HepG2 (cell line): ENCODE data around the gene ABHD11. TPM values are rescaled to one million over a fixed set of nuclear protein-coding genes. Genes with fewer than 3 reads are reported as not detected.

Experiments
- GATAD2A ChIP-seq: IDR thresholded peaks from 2 replicates; pipeline ENCODE4 v1.6.1; 2016
- HES4 ChIP-seq: sonication (generic); formaldehyde crosslinking; IDR thresholded peaks from 2 replicates; pipeline ENCODE4 v1.9.0; 2021; ENCODE audit warnings: mild to moderate bottlenecking, missing genetic modification reagents, borderline replicate concordance
- HIC2 ChIP-seq: sonication (generic); formaldehyde crosslinking; IDR thresholded peaks from 2 replicates; pipeline ENCODE4 v1.9.0; 2022; ENCODE audit warnings: low read depth, missing genetic modification reagents
- MYNN ChIP-seq: sonication (generic); formaldehyde crosslinking; IDR thresholded peaks from 2 replicates; pipeline ENCODE4 v1.4.0; 2020; ENCODE audit warnings: mild to moderate bottlenecking, low read depth, missing genetic modification reagents
- PRDM10 ChIP-seq: sonication (generic); formaldehyde crosslinking; IDR thresholded peaks from 2 replicates; pipeline ENCODE4 v1.4.0; 2020; ENCODE audit warnings: low read depth, missing genetic modification reagents
- RXRB ChIP-seq: IDR thresholded peaks from 2 replicates; pipeline ENCODE4 v1.6.1; 2016; ENCODE audit warnings: borderline replicate concordance, missing genetic modification reagents, missing compliant biosample characterization
- SP4 ChIP-seq: sonication (generic); formaldehyde crosslinking; IDR thresholded peaks from 2 replicates; pipeline ENCODE4 v1.8.1; 2023; ENCODE audit warnings: mild to moderate bottlenecking, missing genetic modification reagents
- SPEN ChIP-seq: sonication (generic); formaldehyde crosslinking; IDR thresholded peaks from 2 replicates; pipeline ENCODE4 v1.5.1; 2020; ENCODE audit warnings: low read depth, mild to moderate bottlenecking, missing genetic modification reagents
- TOE1 ChIP-seq: sonication (generic); formaldehyde crosslinking; IDR thresholded peaks from 2 replicates; pipeline ENCODE4 v1.4.0; 2020; ENCODE audit warnings: mild to moderate bottlenecking, missing genetic modification reagents
- ZGPAT ChIP-seq: IDR thresholded peaks from 2 replicates; pipeline ENCODE4 v1.6.1; 2016; ENCODE audit warnings: mild to moderate bottlenecking
- ZNF280B ChIP-seq: sonication (generic); formaldehyde crosslinking; IDR thresholded peaks from 2 replicates; pipeline ENCODE4 v1.5.0; 2020; ENCODE audit warnings: missing genetic modification reagents, mild to moderate bottlenecking, borderline replicate concordance
- ZNF362 ChIP-seq: sonication (generic); formaldehyde crosslinking; IDR thresholded peaks from 2 replicates; pipeline ENCODE4 v1.4.0; 2020; ENCODE audit warnings: missing genetic modification reagents, mild to moderate bottlenecking, borderline replicate concordance
- ZNF510 ChIP-seq: sonication (generic); formaldehyde crosslinking; IDR thresholded peaks from 2 replicates; pipeline ENCODE4 v1.4.0; 2020; ENCODE audit warnings: low read depth, mild to moderate bottlenecking, missing genetic modification reagents
- ZNF614 ChIP-seq: IDR thresholded peaks from 2 replicates; pipeline ENCODE4 v1.6.1; 2018; ENCODE audit warnings: missing biosample characterization, missing genetic modification reagents, inconsistent platforms, borderline replicate concordance
- ZNF652 ChIP-seq: IDR thresholded peaks from 2 replicates; pipeline ENCODE4 v1.6.1; 2016; ENCODE audit warnings: low read depth, borderline replicate concordance
- ZNF788 ChIP-seq: sonication (generic); formaldehyde crosslinking; IDR thresholded peaks from 2 replicates; pipeline ENCODE4 v1.5.0; 2020; ENCODE audit warnings: mild to moderate bottlenecking, missing genetic modification reagents, borderline replicate concordance
- ZSCAN9 ChIP-seq: IDR thresholded peaks from 2 replicates; pipeline ENCODE4 v1.6.1; 2016; ENCODE audit warnings: borderline replicate concordance
- polyA plus RNA-seq, 8 experiments: library from polyadenylated mRNA; depleted of rRNA in 3 of 8; stranded (reverse) in 7 of 8; unstranded in 1 of 8; fragments of >200 nt; fragmentation: Illumina TruSeq in 4 of 8; extraction: Trizol in 4 of 8; gene quantifications; 2 replicates each; pipeline versions ENCODE4 v1.2.1 to v1.2.3, GENCODE V29; 2011 to 2016; ENCODE audit warnings: low read depth in 4 of 8, missing spikeins in 1 of 8, mixed read lengths in 1 of 8; ENCODE audit not compliant: insufficient read depth in 1 of 8
- total RNA-seq, 5 experiments: library from RNA; depleted of rRNA; stranded (reverse); fragments of >200 nt; fragmentation: Illumina TruSeq; extraction: Trizol; gene quantifications; 2 replicates each; pipeline ENCODE4 v1.2.3, GENCODE V29; 2016; ENCODE audit warnings: low read depth in 1 of 5

ABHD11 gene
- total and polyA plus RNA-seq, 2 of the 13 experiments (the other 11 are each of a cell fraction or from before 2014, with no cell fraction given) = 7.0 to 8.1 TPM

- TF ChIP-seq PRDM10 (peak; percentile 51; the same call in 1 of the 2 replicates), ZNF614 (CRISPR knock-in tag) (peak; percentile 36; the same call in 1 of the 2 replicates), TOE1 (CRISPR knock-in tag) (no peak), HIC2 (CRISPR knock-in tag) (peak; percentile 66), ZNF652 (no peak), ZGPAT (0 out of 2 replicates have a peak, but pooled peaks have one; percentile 27), RXRB (CRISPR knock-in tag) (peak; percentile 50; the same call in 1 of the 2 replicates), ZNF362 (CRISPR knock-in tag) (peak; percentile 18; the same call in 1 of the 2 replicates), HES4 (CRISPR knock-in tag) (no peak), ZSCAN9 (CRISPR knock-in tag) (peak; percentile 51; the same call in 1 of the 2 replicates), SPEN (peak; percentile 63), MYNN (no peak), GATAD2A (peak; percentile 55; the same call in 1 of the 2 replicates), SP4 (CRISPR knock-in tag) (peak; percentile 44; the same call in 1 of the 2 replicates), ZNF788 (peak; percentile 51; the same call in 1 of the 2 replicates), ZNF510 (CRISPR knock-in tag) (no peak), ZNF280B (CRISPR knock-in tag) (peak; percentile 76; the same call in 1 of the 2 replicates)
These were observed 3.7 kb downstream of the ABHD11 start (continued) for GRCh38 chr7:73734619-73735527.
